DND-41 (cell line): Measurements from ENCODE around the gene TRPV6.

ENCODE experiments used
- CTCF ChIP-seq: IDR thresholded peaks from 2 replicates; pipeline ENCODE4 v1.5.1; 2012; ENCODE audit warnings: borderline replicate concordance, low read length, moderate library complexity, mild to moderate bottlenecking; ENCODE audit not compliant: poor library complexity, severe bottlenecking; ENCODE audit errors: extremely low read depth
- EZH2 ChIP-seq: IDR thresholded peaks from 3 replicates; pipeline ENCODE4 v1.6.1; 2012; ENCODE audit warnings: borderline replicate concordance, low read depth, mild to moderate bottlenecking, moderate library complexity, low read length, inconsistent platforms; ENCODE audit not compliant: severe bottlenecking

- TF ChIP-seq CTCF (peak; percentile 49), EZH2 (no peak)
Measured at GRCh38 chr7:142855114-142855743, 30.3 kb downstream of the TRPV6 start.
